OCI-LY3 (cell line): ENCODE data around the gene LIX1L.
"Not testable (repeated sequence)": the region's sequence is repeated elsewhere in the genome, so short reads cannot be mapped to it uniquely, and the experiment has no call there.

Experiments
- H2AFZ ChIP-seq: fragments of 200-600, 300-600 bp; shearing (Covaris generic); 2 replicates; pipeline ENCODE4 v1.6.0; 2014; ENCODE audit warnings: antibody characterized with exemption, low read depth, low read length
- H3K27ac ChIP-seq: fragments of 200-600, 300-600 bp; sonication (generic); 2 replicates; pipeline ENCODE4 v1.5.1; 2014; ENCODE audit warnings: mild to moderate bottlenecking, low read length, moderate library complexity, mixed read lengths
- H3K27me3 ChIP-seq: fragments of 200-600, 300-600 bp; sonication (generic); 2 replicates; pipeline ENCODE4 v1.6.1; 2014; ENCODE audit warnings: low read depth, low read length, mixed read lengths
- H3K36me3 ChIP-seq: fragments of 200-600, 300-600 bp; sonication (generic); replicated peaks from 2 replicates; pipeline ENCODE3; 2014; ENCODE audit warnings: low read depth, low read length, mixed read lengths
- H3K4me1 ChIP-seq: fragments of 300-600, 200-600 bp; sonication (generic); 2 replicates; pipeline ENCODE4 v1.6.1; 2014; ENCODE audit warnings: low read length, mixed read lengths
- H3K4me2 ChIP-seq: fragments of 200-600, 300-600 bp; sonication (generic); 2 replicates; pipeline ENCODE4 v1.6.1; 2014; ENCODE audit warnings: low read length, mixed read lengths
- H3K4me3 ChIP-seq: fragments of 300-600, 200-600 bp; sonication (generic); 2 replicates; pipeline ENCODE4 v1.5.1; 2014; ENCODE audit warnings: antibody characterized with exemption, mild to moderate bottlenecking, low read length, moderate library complexity
- H3K79me2 ChIP-seq: fragments of 300-600, 200-600 bp; shearing (Covaris generic); 2 replicates; pipeline ENCODE4 v1.6.1; 2014; ENCODE audit warnings: mild to moderate bottlenecking, low read length, mixed read lengths
- H3K9ac ChIP-seq: fragments of 300-600, 200-600 bp; shearing (Covaris generic); 2 replicates; pipeline ENCODE4 v1.6.0; 2014; ENCODE audit warnings: mild to moderate bottlenecking, low read length, moderate library complexity
- H3K9me3 ChIP-seq: fragments of 200-600, 300-600 bp; shearing (Covaris generic); 2 replicates; pipeline ENCODE4 v1.6.1; 2014; ENCODE audit warnings: low read length, mixed read lengths; ENCODE audit not compliant: insufficient read depth
- H4K20me1 ChIP-seq: fragments of 200-600, 300-600 bp; sonication (generic); 2 replicates; pipeline ENCODE4 v1.6.1; 2016; ENCODE audit warnings: low read length, mixed read lengths; ENCODE audit not compliant: insufficient read depth
- EZH2phosphoT487 ChIP-seq: fragments of 200-600 bp; shearing (Covaris generic); IDR thresholded peaks from 2 replicates; pipeline ENCODE4 v1.6.1; 2018; ENCODE audit warnings: antibody characterized with exemption, mixed run types, low read depth
- TF ChIP-seq, protein P1 (sequence below): fragments of 200-600, 300-600 bp; sonication (generic); IDR thresholded peaks from 2 replicates; pipeline ENCODE4 v1.5.1; 2014; ENCODE audit warnings: antibody characterized with exemption, low read length, low read depth

Gene LIX1L

DNA sequence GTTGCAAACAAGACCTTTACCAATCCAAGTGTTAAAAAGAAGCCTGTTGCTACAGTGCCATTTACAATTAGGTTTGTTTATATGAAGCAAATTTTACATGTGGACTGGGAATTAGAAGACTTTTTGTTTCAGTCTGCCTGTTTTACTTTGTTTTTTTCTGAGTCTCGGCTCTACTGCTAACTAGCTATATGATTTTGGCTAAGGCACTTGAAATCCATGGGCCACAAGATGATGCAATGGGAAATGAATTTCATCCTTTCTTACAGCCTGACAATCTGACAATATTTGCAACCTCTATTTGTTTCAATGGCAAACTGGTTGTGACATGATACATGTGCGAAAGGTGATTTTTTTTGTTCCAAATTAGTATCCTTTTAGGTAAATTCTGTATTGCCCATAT is 35.6 kb downstream of the LIX1L start:
- Histone ChIP-seq H3K36me3 (peaks cover 27% of the 10 kb centered on the region), H3K4me3 (no peak overlapping the region), H3K9me3 (no peaks in the 10 kb centered on the region), H3K27ac (no peak overlapping the region), H3K4me2 (no peak overlapping the region), H2AFZ (no peak overlapping the region), H3K27me3 (no peaks in the 10 kb centered on the region), H4K20me1 (no peaks in the 10 kb centered on the region), H3K79me2 (peaks cover 27% of the 10 kb centered on the region), H3K9ac (no peak overlapping the region), H3K4me1 (peaks cover 23% of the 10 kb centered on the region)
- TF ChIP-seq EZH2phosphoT487: no peak
- TF ChIP-seq, protein P1, sequence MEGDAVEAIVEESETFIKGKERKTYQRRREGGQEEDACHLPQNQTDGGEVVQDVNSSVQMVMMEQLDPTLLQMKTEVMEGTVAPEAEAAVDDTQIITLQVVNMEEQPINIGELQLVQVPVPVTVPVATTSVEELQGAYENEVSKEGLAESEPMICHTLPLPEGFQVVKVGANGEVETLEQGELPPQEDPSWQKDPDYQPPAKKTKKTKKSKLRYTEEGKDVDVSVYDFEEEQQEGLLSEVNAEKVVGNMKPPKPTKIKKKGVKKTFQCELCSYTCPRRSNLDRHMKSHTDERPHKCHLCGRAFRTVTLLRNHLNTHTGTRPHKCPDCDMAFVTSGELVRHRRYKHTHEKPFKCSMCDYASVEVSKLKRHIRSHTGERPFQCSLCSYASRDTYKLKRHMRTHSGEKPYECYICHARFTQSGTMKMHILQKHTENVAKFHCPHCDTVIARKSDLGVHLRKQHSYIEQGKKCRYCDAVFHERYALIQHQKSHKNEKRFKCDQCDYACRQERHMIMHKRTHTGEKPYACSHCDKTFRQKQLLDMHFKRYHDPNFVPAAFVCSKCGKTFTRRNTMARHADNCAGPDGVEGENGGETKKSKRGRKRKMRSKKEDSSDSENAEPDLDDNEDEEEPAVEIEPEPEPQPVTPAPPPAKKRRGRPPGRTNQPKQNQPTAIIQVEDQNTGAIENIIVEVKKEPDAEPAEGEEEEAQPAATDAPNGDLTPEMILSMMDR: no peak

DNA sequence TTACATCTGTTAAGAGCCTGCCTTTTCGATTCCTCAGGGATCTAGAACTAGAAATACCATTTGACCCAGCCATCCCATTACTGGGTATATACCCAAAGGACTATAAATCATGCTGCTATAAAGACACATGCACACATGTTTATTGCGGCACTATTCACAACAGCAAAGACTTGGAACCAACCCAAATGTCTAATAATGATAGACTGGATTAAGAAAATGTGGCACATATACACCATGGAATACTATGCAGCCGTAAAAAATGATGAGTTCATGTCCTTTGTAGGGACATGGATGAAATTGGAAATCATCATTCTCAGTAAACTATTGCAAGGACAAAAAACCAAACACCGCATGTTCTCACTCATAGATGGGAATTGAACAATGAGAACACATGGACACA is 37.5 kb downstream of the LIX1L start:
- Histone ChIP-seq H3K4me1 (peaks cover 15% of the 10 kb centered on the region), H3K36me3 (peaks cover 27% of the 10 kb centered on the region), H3K79me2 (peaks cover 10% of the 10 kb centered on the region)
- not testable (repeated sequence) for H3K9ac ChIP-seq, H3K27me3 ChIP-seq, H2AFZ ChIP-seq, H3K9me3 ChIP-seq, H4K20me1 ChIP-seq, H3K4me2 ChIP-seq, H3K27ac ChIP-seq, H3K4me3 ChIP-seq

DNA sequence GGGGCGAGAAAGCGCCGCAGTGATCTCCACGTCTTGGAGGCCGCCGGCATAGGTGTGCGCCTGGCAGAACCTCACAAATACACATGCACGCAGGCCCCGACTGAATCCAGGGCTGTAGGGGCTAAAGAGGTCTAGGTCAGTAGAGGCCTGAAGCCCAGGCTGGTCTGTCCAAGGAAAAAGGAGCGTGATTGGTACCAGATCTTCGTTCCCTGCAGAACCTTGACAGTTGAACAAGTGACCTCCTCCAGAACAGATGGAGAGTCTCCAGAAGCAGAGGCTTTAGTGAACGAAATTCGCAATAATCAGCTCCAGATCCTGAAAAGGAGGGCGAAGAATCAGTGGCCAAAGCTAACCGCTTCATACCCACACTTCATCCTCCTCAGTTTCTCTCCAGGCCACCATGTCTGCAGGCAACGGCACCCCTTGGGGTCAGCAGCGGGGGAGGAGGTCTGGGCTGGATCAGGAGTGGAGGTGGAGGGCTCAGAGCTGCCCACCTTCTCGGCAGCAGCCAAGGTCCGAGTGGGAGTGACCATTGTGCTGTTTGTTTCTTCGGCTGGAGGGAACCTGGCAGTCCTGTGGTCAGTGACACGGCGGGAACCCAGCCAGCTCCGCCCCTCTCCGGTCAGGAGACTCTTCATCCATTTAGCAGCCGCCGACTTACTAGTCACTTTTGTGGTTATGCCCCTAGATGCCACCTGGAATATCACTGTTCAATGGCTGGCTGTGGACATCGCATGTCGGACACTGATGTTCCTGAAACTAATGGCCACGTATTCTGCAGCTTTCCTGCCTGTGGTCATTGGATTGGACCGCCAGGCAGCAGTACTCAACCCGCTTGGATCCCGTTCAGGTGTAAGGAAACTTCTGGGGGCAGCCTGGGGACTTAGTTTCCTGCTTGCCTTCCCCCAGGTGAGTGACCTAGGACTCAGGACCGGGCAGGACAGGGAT is 38.6 kb downstream of the LIX1L start:
- peak overlapping the region; percentile 81 for H3K27ac ChIP-seq
- TF ChIP-seq, protein P1: no peak
- no peak for TF ChIP-seq EZH2phosphoT487
- peak overlapping the region; percentile 94 for H3K4me2 ChIP-seq
- H3K4me1 ChIP-seq: peaks cover 15% of the 10 kb centered on the region
- peak overlapping the region; percentile 79 for H3K9ac ChIP-seq
- no peaks in the 10 kb centered on the region for H4K20me1 ChIP-seq
- H3K27me3 ChIP-seq: no peaks in the 10 kb centered on the region
- peaks cover 34% of the 10 kb centered on the region for H3K36me3 ChIP-seq
- no peaks in the 10 kb centered on the region for H3K9me3 ChIP-seq
- H3K4me3 ChIP-seq: peak overlapping the region; percentile 92
- peak overlapping the region; percentile 97 for H2AFZ ChIP-seq
- peaks cover 10% of the 10 kb centered on the region for H3K79me2 ChIP-seq

DNA sequence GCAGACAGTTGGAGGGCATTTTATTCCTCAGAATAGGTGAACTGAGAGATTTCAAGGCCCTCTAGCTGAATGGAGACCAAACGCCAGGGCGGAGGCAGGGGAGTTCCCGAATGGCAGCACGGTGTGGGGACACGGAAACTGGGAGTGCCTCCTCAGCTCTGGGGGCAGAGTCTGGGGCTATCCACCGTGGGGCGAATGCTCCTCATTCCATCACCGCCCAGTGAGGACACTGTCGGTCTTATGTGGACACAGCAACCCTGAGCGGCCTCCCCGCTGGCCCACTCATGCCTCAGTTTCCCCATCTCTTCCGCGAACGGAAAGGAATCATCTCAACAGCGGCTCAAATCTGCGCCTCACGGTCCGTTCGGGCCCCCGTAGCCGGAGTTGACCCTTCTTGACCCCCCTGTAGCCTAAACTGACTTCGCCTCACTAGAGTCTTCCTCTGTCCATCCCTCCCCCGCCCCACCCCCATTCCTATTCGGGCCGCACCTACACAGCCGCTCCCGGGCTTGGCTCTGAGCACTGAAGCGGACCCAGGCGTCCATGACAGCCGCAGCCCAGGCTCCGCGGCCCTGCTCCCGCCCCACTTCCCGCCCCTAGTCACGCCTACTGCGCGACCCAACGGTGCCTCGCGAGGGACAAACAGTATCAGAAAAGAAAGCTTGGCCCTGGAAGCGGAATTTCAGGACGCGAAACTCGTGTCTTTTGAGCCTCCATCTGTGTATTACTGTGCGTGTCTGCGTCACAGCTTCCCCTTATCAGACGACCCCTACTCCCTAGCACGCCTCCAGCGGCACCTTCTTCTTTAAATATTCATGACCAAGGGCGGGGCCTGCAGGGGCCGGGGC is 39.4 kb downstream of the LIX1L start, which contains the start of gene PEX11B:
Gene PEX11B, minus strand, starts transcription at position 574 of the 848 bp plus-strand sequence. Its CDS starts 29 bp downstream, at position 545.
- TF ChIP-seq, protein P1: no peak
- TF ChIP-seq EZH2phosphoT487: no peak
- peak within 1 kb of the TSS; percentile 97 for H2AFZ ChIP-seq
- peak within 1 kb of the TSS; percentile 81 for H3K27ac ChIP-seq
- H3K4me1 ChIP-seq: peaks cover 19% of the 10 kb centered on the region
- H3K4me3 ChIP-seq: peak within 1 kb of the TSS; percentile 92
- H4K20me1 ChIP-seq: no peaks in the 10 kb centered on the region
- no peaks in the 10 kb centered on the region for H3K9me3 ChIP-seq
- H3K4me2 ChIP-seq: peak within 1 kb of the TSS; percentile 94
- H3K36me3 ChIP-seq: peaks cover 39% of the 10 kb centered on the region
- peak within 1 kb of the TSS; percentile 79 for H3K9ac ChIP-seq
- H3K27me3 ChIP-seq: no peaks in the 10 kb centered on the region
- H3K79me2 ChIP-seq: peaks cover 10% of the 10 kb centered on the region
